ENCODE data around the gene ASB13.

DNA sequence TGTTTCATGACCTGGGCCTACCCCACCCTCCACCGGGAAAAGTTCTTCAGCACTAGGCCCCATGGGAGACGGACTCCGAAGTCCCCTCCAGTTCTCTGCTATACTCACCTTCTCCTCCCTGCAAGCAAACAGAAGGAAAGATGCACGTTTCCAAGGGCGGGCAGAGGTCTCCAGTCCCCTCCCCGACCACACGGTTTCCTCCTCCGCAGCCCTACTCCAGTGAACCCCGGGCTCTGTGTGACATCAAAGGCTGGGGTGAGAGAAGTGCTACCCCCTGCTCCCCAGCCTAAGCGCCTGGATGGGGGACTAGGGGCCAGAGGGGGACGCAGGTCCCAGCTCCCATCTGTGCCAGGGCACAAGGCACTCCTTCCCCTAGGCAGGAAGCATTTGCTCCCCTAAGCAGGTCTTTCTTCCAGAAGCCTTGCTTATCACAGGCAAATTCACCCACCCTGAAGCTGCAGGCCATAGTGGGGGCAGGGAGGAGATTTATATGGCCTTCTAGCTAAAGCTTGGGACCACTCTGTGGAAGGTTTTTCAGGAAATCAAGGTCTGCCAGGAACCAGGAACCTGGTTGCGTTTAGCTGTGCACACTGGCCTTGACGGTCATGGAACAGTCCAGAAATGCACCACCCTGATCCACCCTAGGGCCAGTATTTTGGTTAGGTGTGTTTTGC is 52.8 kb downstream of the ASB13 start:
- no peak for TF ChIP-seq POLR2A (IDR thresholded peaks at IDR 0.05; ENCODE audit: low read depth, low read length)
- TF ChIP-seq POLR2AphosphoS5 (IDR thresholded peaks at IDR 0.05; ENCODE audit: low read depth, low read length), result no peak
- no peak for TF ChIP-seq TAF1 (IDR thresholded peaks at IDR 0.05; ENCODE audit: borderline replicate concordance, low read depth, low read length)

All from GM12892 (cell line).